K562 (cell line): ENCODE data around the gene CHMP2A. TPM values are rescaled to one million over a fixed set of nuclear protein-coding genes. Genes with fewer than 3 reads are reported as not detected.

Experiments
- CBX3 ChIP-seq, 2 experiments: IDR thresholded peaks; 1 replicate in 1 of 2; 2 replicates in 1 of 2; pipeline ENCODE4 v1.6.1; 2012; ENCODE audit warnings: inconsistent platforms in 2 of 2, low read length in 2 of 2, borderline replicate concordance in 1 of 2, control low read depth in 1 of 2
- CHD7 ChIP-seq: fragments of 200-600 bp; sonication (generic); IDR thresholded peaks from one replicate; pipeline ENCODE4 v1.6.1; 2012; ENCODE audit warnings: mild to moderate bottlenecking, low read depth, low read length, inconsistent platforms
- CREB5 ChIP-seq: fragments of 250-450 bp; sonication (Bioruptor Pico); IDR thresholded peaks from 2 replicates; pipeline ENCODE4 v1.5.0; 2020; ENCODE audit warnings: mild to moderate bottlenecking
- CREM ChIP-seq: IDR thresholded peaks from 2 replicates; pipeline ENCODE4 v1.6.1; 2014; ENCODE audit warnings: antibody characterized with exemption, low read depth
- RAD51 ChIP-seq: fragments of 450-650 bp; IDR thresholded peaks from 2 replicates; pipeline ENCODE4 v1.7.1; 2016; ENCODE audit warnings: low read depth, mild to moderate bottlenecking, borderline replicate concordance
- SETDB1 ChIP-seq: IDR thresholded peaks from one replicate; pipeline ENCODE4 v1.6.1; 2012; ENCODE audit warnings: low read length, control low read depth, inconsistent platforms
- ZEB2 ChIP-seq: fragments of 450-650 bp; IDR thresholded peaks from 2 replicates; pipeline ENCODE4 v1.6.1; 2016
- ZNF124 ChIP-seq: sonication (generic); formaldehyde crosslinking; IDR thresholded peaks from 2 replicates; pipeline ENCODE4 v1.8.1; 2022; ENCODE audit warnings: missing genetic modification reagents
- ZNF277 ChIP-seq: fragments of 250-450 bp; sonication (Bioruptor Pico); IDR thresholded peaks from 2 replicates; pipeline ENCODE4 v1.8.0; 2022; ENCODE audit warnings: inconsistent platforms, mild to moderate bottlenecking, moderate library complexity, borderline replicate concordance
- ZNF639 ChIP-seq, 2 experiments: fragments of 200-800 bp in 1 of 2; sonication (Bioruptor generic) in 1 of 2; sonication (generic) in 1 of 2; formaldehyde crosslinking in 1 of 2; IDR thresholded peaks in 1 of 2; conservative IDR thresholded peaks in 1 of 2; 2 replicates each; pipeline versions ENCODE4 v1.5.0 to v1.6.1; 2016 to 2020; ENCODE audit warnings: missing compliant biosample characterization in 1 of 2, missing genetic modification characterization in 1 of 2, missing genetic modification reagents in 1 of 2
- ZNF785 ChIP-seq: fragments of 250-450 bp; sonication (Bioruptor Pico); IDR thresholded peaks from 2 replicates; pipeline ENCODE4 v1.4.0; 2020; ENCODE audit warnings: mild to moderate bottlenecking
- polyA plus RNA-seq, 8 experiments: library from polyadenylated mRNA; depleted of rRNA in 4 of 8; stranded (reverse) in 5 of 8; unstranded in 3 of 8; fragments of >200 nt; fragmentation: Nextera tagmentation in 2 of 8; fragmentation: Illumina TruSeq in 1 of 8; extraction: Ambion mirVana in 2 of 8; extraction: Trizol in 1 of 8; gene quantifications; 2 replicates each; pipeline versions ENCODE4 v1.2.1 to v1.2.3, GENCODE V29; 2011 to 2014; ENCODE audit warnings: inconsistent platforms in 1 of 8, missing spikeins in 1 of 8
- total RNA-seq, 7 experiments: library from RNA; depleted of rRNA in 6 of 7; stranded (reverse); fragments of >200 nt in 6 of 7; fragmentation: Illumina TruSeq in 2 of 7; extraction: Trizol in 2 of 7; gene quantifications; 2 replicates each; pipeline versions ENCODE4 v1.2.1 to v1.2.3, GENCODE V29; 2011 to 2021; ENCODE audit warnings: low replicate concordance in 1 of 7

CHMP2A gene
- total and polyA plus RNA-seq, 9 of the 15 experiments (the other 6 are each of a cell fraction or from before 2014, with no cell fraction given), result 57.6 to 159 (median 87.2) TPM

DNA sequence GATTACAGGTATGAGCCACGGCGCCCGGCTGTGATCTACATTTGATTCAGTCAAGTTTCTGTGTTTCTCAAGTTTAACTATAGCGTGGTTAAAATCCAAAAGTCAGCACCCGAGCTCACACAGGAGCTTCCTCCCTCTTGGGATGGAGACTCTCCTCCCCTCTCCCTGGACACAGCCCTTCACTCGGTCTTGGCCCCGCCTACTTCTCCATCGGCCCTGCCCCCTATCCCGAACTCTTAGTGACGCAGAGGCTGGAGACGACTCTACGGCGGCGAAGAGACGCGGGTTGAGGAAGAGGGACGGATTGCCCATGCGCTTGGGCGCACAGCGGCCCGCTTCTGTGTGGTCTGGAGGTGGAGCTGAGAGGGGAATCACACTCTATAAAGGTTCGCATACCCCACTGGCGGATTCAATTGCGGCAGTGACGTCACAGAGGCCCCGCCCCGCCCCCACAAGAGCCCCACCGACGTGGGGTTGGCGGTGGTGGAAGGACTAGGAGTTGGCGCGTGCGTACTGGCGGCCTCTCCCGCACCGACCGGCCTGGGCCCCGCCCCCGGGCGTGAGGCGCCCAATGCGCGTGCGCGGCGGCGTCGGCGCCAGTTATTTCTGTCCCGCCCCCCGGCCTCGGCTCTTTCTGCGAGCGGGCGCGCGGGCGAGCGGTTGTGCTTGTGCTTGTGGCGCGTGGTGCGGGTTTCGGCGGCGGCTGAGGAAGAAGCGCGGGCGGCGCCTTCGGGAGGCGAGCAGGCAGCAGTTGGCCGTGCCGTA is 10.9 kb downstream of the CHMP2A start, which contains the start of gene TRIM28 (continued):
- TF ChIP-seq RAD51 (no peak), ZEB2 (no peak), CHD7 (no peak), ZNF639 (CRISPR knock-in tag; conservative IDR thresholded peaks at IDR 0.05 in 1 of 2, IDR thresholded peaks at IDR 0.05 in 1 of 2) (0 out of 4 replicates have a peak, but pooled peaks of 1 of the 2 experiments have one; percentile 44), CBX3 (IDR thresholded peaks at IDR 0.05; ENCODE audit: borderline replicate concordance in 1 of 2, low read length in 2 of 2) (no peak; a peak in 1 of 3 replicates), ZNF785 (no peak), ZNF124 (CRISPR knock-in tag) (no peak), SETDB1 (no peak), CREM (peak; percentile 95), CREB5 (CRISPR knock-in tag) (no peak), ZNF277 (CRISPR knock-in tag) (no peak)
